ENCODE data around the gene CSF1. TPM values are rescaled to one million over a fixed set of nuclear protein-coding genes. Genes with fewer than 3 reads are reported as not detected.

The CSF1 gene
- total RNA-seq, 1 experiment from 2014 or later: 3.0 TPM

- ChIA-PET RAD21 (ENCODE audit: low non-redundant PET in 1 of 2, low total read pairs in 2 of 2, uncharacterized antibody in 2 of 2, unreplicated experiment in 2 of 2) (no interaction called here), POLR2A (no interaction called here), CTCF (no interaction called here)
- H3K9me2 ChIP-seq (ENCODE audit: insufficient read depth): no peaks in the 10 kb centered on the region
- no peak overlapping the region for H2AFZ ChIP-seq (ENCODE audit: low read depth, low read length, poor library complexity, severe bottlenecking)
- no peaks in the 10 kb centered on the region for H3K27me3 ChIP-seq (ENCODE audit: insufficient read depth, low read length)
- H3K27ac ChIP-seq (ENCODE audit: low read depth, low read length): no peak overlapping the region
- TF ChIP-seq SIN3A (IDR thresholded peaks at IDR 0.05; ENCODE audit: low read depth): no peak
- no peak for TF ChIP-seq MAX (IDR thresholded peaks at IDR 0.05)
- no peak for TF ChIP-seq ZBTB33 (IDR thresholded peaks at IDR 0.05; ENCODE audit: extremely low read depth, insufficient replicate concordance, low read length)
- TF ChIP-seq CTCF (IDR thresholded peaks at IDR 0.05 in 2 of 3, conservative IDR thresholded peaks at IDR 0.05 in 1 of 3; ENCODE audit: borderline replicate concordance in 1 of 3, insufficient read depth in 1 of 3, low read depth in 2 of 3, low read length in 2 of 3): no peak
- no peak for TF ChIP-seq TCF7L2 (IDR thresholded peaks at IDR 0.05; ENCODE audit: borderline replicate concordance, extremely low read depth, insufficient read depth, insufficient read length)
- TF ChIP-seq ELF1 (IDR thresholded peaks at IDR 0.05; ENCODE audit: borderline replicate concordance, low read depth): no peak
- TF ChIP-seq POLR2A (IDR thresholded peaks at IDR 0.05; ENCODE audit: borderline replicate concordance, extremely low read depth, insufficient read depth, insufficient read length): no peak
- TF ChIP-seq ZFX (IDR thresholded peaks at IDR 0.05): no peak
- TF ChIP-seq RAD21 (IDR thresholded peaks at IDR 0.05; ENCODE audit: low read depth): no peak
- TF ChIP-seq JUND (IDR thresholded peaks at IDR 0.05): no peak
- TF ChIP-seq YY1 (IDR thresholded peaks at IDR 0.05; ENCODE audit: extremely low read depth, insufficient replicate concordance, low read depth, low read length): no peak
- TF ChIP-seq POLR2AphosphoS5 (IDR thresholded peaks at IDR 0.05; ENCODE audit: low read depth, low read length): no peak
- no peak for TF ChIP-seq SP1 (IDR thresholded peaks at IDR 0.05; ENCODE audit: low read depth)
- no peak for TF ChIP-seq FOSL1 (IDR thresholded peaks at IDR 0.05; ENCODE audit: low read depth)
- H3K9ac ChIP-seq (ENCODE audit: low read length): no peak overlapping the region
- BruUV-seq (replicated peaks): no TSS peak
- no peaks in the 10 kb centered on the region for H3K79me2 ChIP-seq (ENCODE audit: insufficient read depth, low read length)
- H4K20me1 ChIP-seq (ENCODE audit: insufficient read depth): no peaks in the 10 kb centered on the region
- peaks cover 0 to 15% of the 10 kb centered on the region in 2 experiments; a peak in 2 of 4 replicates for H3K4me1 ChIP-seq (ENCODE audit: control insufficient read depth in 1 of 2, insufficient read depth in 2 of 2, low read length in 2 of 2)
- no peak for ATAC-seq
- no peaks in the 10 kb centered on the region; a peak in 1 of 4 replicates for H3K36me3 ChIP-seq (ENCODE audit: control insufficient read depth in 1 of 2, insufficient read depth in 2 of 2, low read length in 2 of 2)
- no peaks in the 10 kb centered on the region for H3K9me3 ChIP-seq (ENCODE audit: control insufficient read depth in 1 of 2, insufficient read depth in 1 of 2, low read depth in 1 of 2, low read length in 2 of 2)
- H3K4me3 ChIP-seq (replicated peaks in 1 of 2; ENCODE audit: low read depth in 1 of 2, low read length in 2 of 2): no peak overlapping the region
- no peak overlapping the region for H3K4me2 ChIP-seq (ENCODE audit: low read length)
- no peak for DNase-seq (ENCODE audit: low read depth, low spot score)
- intact Hi-C loops (cut with micrococcal nuclease): no loop called here
Observed at GRCh38 chr1:109912873-109913272, 2.2 kb downstream of the CSF1 start.
